Lower lobe of right lung (tissue), 2 donors: ENCODE data around the gene IQGAP2. TPM values are rescaled to one million over a fixed set of nuclear protein-coding genes. Genes with fewer than 3 reads are reported as not detected.

Experiments used
- ATAC-seq, 2 donors: fragments of 200-7000 bp; cut with Tn5 transposase; one replicate each; pipeline ENCODE4 v1.9.1; 2020 to 2022; ENCODE audit warnings: mild to moderate bottlenecking in 2 of 2, moderate library complexity in 2 of 2
- DNase-seq: peaks from one replicate; pipeline ENCODE4 v3.0.0-alpha.2; 2020
- H3K27ac ChIP-seq: fragments of 200-600 bp; one replicate; pipeline ENCODE4 v1.8.0; 2022
- H3K27me3 ChIP-seq: fragments of 200-600 bp; one replicate; pipeline ENCODE4 v1.8.0; 2022; ENCODE audit warnings: low read depth
- H3K36me3 ChIP-seq: fragments of 200-600 bp; one replicate; pipeline ENCODE4 v1.8.0; 2022; ENCODE audit warnings: mild to moderate bottlenecking
- H3K4me1 ChIP-seq: fragments of 200-600 bp; one replicate; pipeline ENCODE4 v1.8.0; 2022
- H3K4me3 ChIP-seq: fragments of 200-600 bp; one replicate; pipeline ENCODE4 v1.8.0; 2022; ENCODE audit warnings: mild to moderate bottlenecking
- H3K9me3 ChIP-seq: fragments of 200-600 bp; one replicate; pipeline ENCODE4 v1.8.0; 2022
- intact Hi-C: fragments of 100-400 bp; cut with DNase I; formaldehyde crosslinking; loops from one replicate; pipeline ENCODE4 v1.11.0; 2022
- total RNA-seq: library from RNA; stranded (reverse); fragmentation: NEBNext Ultra II Directional; extraction: Animal tissue kit (Norgen Biotek cat#: 25700); gene quantifications from one replicate; pipeline ENCODE4 v1.2.1, GENCODE V29; 2021
- TF ChIP-seq, protein P1 (sequence below): fragments of 200-600 bp; IDR thresholded peaks from one replicate; pipeline ENCODE4 v1.8.0; 2022; ENCODE audit warnings: antibody characterized with exemption, mild to moderate bottlenecking
- donor health status: DM: no; HTN: yes; CAD: no; lungs with severe emphysema.

The IQGAP2 gene
- total RNA-seq, 1 donor from 2014 or later = 42.0 TPM

DNA sequence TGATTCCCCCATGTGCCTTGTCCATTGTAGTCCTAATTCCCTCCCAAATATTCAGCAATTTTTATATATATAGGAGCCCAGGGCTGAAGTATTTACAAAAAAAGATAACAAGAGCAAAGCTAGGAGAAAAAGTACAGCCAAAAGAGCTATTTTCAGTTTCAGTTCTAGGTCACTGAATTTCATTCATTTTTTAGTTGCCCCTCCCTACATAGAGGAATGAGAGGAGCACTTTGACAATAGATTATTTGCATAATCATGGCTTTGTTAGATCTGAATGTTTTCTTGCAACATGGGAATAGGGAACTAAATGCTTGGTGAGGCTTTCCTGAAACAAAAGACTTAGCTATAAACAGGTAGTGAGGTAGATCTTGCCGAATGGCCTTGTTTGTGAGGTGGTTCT, 235.4 kb downstream of the IQGAP2 start:
- H3K9me3 ChIP-seq = no peaks in the 10 kb centered on the region
- intact Hi-C loops = no loop called here
- no peak overlapping the region for H3K27ac ChIP-seq
- no peaks in the 10 kb centered on the region for H3K27me3 ChIP-seq
- H3K36me3 ChIP-seq = no peaks in the 10 kb centered on the region
- TF ChIP-seq, protein P1, sequence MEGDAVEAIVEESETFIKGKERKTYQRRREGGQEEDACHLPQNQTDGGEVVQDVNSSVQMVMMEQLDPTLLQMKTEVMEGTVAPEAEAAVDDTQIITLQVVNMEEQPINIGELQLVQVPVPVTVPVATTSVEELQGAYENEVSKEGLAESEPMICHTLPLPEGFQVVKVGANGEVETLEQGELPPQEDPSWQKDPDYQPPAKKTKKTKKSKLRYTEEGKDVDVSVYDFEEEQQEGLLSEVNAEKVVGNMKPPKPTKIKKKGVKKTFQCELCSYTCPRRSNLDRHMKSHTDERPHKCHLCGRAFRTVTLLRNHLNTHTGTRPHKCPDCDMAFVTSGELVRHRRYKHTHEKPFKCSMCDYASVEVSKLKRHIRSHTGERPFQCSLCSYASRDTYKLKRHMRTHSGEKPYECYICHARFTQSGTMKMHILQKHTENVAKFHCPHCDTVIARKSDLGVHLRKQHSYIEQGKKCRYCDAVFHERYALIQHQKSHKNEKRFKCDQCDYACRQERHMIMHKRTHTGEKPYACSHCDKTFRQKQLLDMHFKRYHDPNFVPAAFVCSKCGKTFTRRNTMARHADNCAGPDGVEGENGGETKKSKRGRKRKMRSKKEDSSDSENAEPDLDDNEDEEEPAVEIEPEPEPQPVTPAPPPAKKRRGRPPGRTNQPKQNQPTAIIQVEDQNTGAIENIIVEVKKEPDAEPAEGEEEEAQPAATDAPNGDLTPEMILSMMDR = no peak
- H3K4me3 ChIP-seq = no peak overlapping the region
- DNase-seq (no peak), ATAC-seq (no peak)
- H3K4me1 ChIP-seq = peaks cover 4% of the 10 kb centered on the region

DNA sequence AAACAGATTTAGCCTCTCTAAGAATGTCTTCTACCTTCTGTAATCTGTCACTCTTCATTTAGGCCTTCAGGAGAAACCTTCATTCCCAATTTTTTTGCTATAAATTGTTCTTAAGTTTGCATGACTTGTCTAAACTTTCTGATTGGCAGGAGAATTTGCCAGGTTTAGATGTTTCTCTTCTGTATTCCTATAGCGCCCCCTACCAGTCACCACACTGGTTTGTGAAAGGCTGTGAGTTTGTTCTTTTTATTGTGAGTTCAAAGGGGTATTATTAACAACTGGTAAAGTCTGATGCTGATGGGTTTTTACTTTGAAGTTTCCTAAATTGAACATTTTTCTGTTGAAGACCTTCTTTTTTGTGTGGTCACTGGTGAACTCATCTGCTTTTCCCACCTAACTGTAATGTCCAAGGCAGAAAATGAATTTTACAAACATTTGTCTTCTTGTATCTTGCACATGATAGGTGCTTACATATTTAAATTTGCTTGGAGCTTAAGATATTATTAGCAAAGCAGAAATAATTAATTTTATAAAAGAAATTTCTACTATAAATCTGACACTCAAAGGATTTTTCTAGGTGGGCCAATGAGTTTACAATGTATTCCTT, 238.5 kb downstream of the IQGAP2 start:
- TF ChIP-seq, protein P1 = peak; percentile 69
- no peak overlapping the region for H3K27ac ChIP-seq
- H3K9me3 ChIP-seq = no peaks in the 10 kb centered on the region
- H3K27me3 ChIP-seq = no peaks in the 10 kb centered on the region
- no peaks in the 10 kb centered on the region for H3K36me3 ChIP-seq
- ATAC-seq (peak; percentile 59 to 62), DNase-seq (no peak)
- intact Hi-C loops = no loop called here
- no peak overlapping the region for H3K4me3 ChIP-seq
- H3K4me1 ChIP-seq = peaks cover 4% of the 10 kb centered on the region

- TF ChIP-seq, protein P1 = no peak
- Histone ChIP-seq H3K4me3 (no peak overlapping the region), H3K27me3 (no peaks in the 10 kb centered on the region), H3K4me1 (peaks cover 4% of the 10 kb centered on the region), H3K27ac (no peak overlapping the region), H3K36me3 (no peaks in the 10 kb centered on the region), H3K9me3 (no peaks in the 10 kb centered on the region)
- intact Hi-C loops = no loop called here
- ATAC-seq (no peak), DNase-seq (no peak)
These were observed 239.4 kb downstream of the IQGAP2 start for GRCh38 chr5:76642390-76643040.

DNA sequence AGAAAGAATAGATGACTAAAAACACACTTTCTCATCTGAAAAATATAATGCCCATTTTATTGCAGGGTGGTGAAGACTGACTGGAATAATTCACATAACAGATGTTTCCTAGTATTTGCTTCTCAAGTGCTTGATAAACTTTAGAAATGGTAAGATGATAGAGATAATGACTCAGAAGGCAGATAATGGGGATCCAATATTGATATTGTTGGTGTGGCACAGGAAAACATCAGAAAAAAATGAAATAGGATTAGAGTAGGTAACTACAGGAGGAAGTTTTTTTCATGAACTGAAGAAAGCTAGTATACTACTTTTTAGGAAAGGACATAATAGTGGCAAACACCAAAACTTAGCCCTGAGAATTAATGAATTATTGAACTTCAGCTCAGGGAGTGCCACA, 240.3 kb downstream of the IQGAP2 start:
- no peak overlapping the region for H3K27ac ChIP-seq
- no peak for ATAC-seq

DNA sequence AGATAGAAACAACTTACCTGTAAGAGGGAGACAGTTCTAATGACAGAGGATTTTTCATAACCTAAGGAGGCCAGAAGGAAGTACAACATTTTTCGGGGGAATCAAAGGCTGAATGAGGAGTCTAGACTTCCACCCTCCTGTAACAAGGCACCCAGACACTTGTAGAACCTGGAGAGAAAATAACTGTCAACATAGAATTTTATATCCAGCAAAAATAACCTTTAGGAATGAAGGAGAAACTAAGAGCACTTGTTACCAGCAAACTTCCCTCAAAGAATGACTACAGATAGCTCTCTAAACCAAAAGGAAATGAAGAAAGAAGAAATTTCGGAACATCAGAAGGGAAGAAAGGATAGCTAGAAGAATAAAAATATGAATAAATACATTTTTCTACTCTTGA, 246.1 kb downstream of the IQGAP2 start:
- no peaks in the 10 kb centered on the region for H3K4me1 ChIP-seq
- DNase-seq (no peak), ATAC-seq (no peak)
- H3K9me3 ChIP-seq = peaks cover 14% of the 10 kb centered on the region
- TF ChIP-seq, protein P1 = no peak
- H3K4me3 ChIP-seq = no peak overlapping the region
- H3K27ac ChIP-seq = no peak overlapping the region
- no peaks in the 10 kb centered on the region for H3K27me3 ChIP-seq
- H3K36me3 ChIP-seq = no peaks in the 10 kb centered on the region
- intact Hi-C loops = no loop called here

More for the DNA sequence above, 240.3 kb downstream of the IQGAP2 start:
- Histone ChIP-seq H3K4me3 (no peak overlapping the region), H3K9me3 (no peaks in the 10 kb centered on the region), H3K27me3 (no peaks in the 10 kb centered on the region), H3K4me1 (peaks cover 4% of the 10 kb centered on the region), H3K36me3 (no peaks in the 10 kb centered on the region)
- intact Hi-C loops = no loop called here
- TF ChIP-seq, protein P1 = no peak
- no peak for DNase-seq
